GM12878 (cell line): ENCODE measurements around the gene PRKCB.

ENCODE experiments used
- DPF2 ChIP-seq: fragments of 450-650 bp; IDR thresholded peaks from 2 replicates; pipeline ENCODE4 v1.6.1; 2017; ENCODE audit warnings: mild to moderate bottlenecking
- EZH2 ChIP-seq: IDR thresholded peaks from 2 replicates; pipeline ENCODE4 v1.6.1; 2012; ENCODE audit warnings: low read depth, mild to moderate bottlenecking, control low read depth, inconsistent platforms, low read length, borderline replicate concordance; ENCODE audit not compliant: control insufficient read depth
- GABPA ChIP-seq: IDR thresholded peaks from 2 replicates; pipeline ENCODE4 v1.6.1; 2014; ENCODE audit warnings: antibody characterized with exemption, low read depth, mild to moderate bottlenecking, inconsistent platforms
- MXI1 ChIP-seq: fragments of 150-350 bp; IDR thresholded peaks from 2 replicates; pipeline ENCODE4 v1.6.1; 2011; ENCODE audit warnings: low read depth, mild to moderate bottlenecking, inconsistent platforms, low read length, improper control_type of control experiment
- POLR2A ChIP-seq: IDR thresholded peaks from 2 replicates; pipeline ENCODE4 v1.6.1; 2011; ENCODE audit warnings: low read depth, mild to moderate bottlenecking, low read length
- RB1 ChIP-seq: fragments of 450-650 bp; formaldehyde crosslinking; IDR thresholded peaks from 2 replicates; pipeline ENCODE4 v1.6.1; 2017; ENCODE audit warnings: mild to moderate bottlenecking, borderline replicate concordance
- SMARCA5 ChIP-seq: fragments of 450-650 bp; IDR thresholded peaks from 2 replicates; pipeline ENCODE4 v1.6.1; 2017; ENCODE audit warnings: mild to moderate bottlenecking
- SP1 ChIP-seq: IDR thresholded peaks from one replicate; pipeline ENCODE4 v1.6.1; 2011; ENCODE audit warnings: low read depth, low read length
- TAF1 ChIP-seq: IDR thresholded peaks from 2 replicates; pipeline ENCODE4 v1.6.1; 2011; ENCODE audit warnings: mild to moderate bottlenecking, low read depth, low read length, borderline replicate concordance
- TF ChIP-seq, protein P1 (sequence below): fragments of 150-350 bp; IDR thresholded peaks from 2 replicates; pipeline ENCODE4 v1.6.1; 2016; ENCODE audit warnings: low read depth, low read length

DNA sequence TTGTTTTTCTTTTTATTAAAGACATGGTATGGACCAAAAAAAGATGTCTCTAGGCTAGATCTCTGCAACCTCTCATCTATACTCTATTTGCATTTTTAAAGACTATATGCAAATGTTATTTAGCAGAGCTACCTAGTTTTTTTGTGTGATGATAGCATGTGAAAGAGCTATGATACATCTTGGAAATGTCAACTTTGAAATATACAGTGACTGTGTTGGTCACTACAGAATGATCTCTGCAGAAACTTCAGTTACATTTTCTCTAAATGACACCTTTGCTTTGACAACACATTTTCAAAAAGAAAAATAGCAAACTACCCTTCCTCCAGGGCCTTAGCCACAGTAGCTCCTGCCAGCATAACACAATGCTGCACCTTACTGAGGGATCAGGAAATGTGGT, 86.6 kb downstream of the PRKCB start:
- TF ChIP-seq EZH2 (no peak), GABPA (no peak), MXI1 (no peak), POLR2A (no peak), TAF1 (no peak), RB1 (no peak), DPF2 (no peak), SP1 (no peak), SMARCA5 (no peak)
- TF ChIP-seq, protein P1, sequence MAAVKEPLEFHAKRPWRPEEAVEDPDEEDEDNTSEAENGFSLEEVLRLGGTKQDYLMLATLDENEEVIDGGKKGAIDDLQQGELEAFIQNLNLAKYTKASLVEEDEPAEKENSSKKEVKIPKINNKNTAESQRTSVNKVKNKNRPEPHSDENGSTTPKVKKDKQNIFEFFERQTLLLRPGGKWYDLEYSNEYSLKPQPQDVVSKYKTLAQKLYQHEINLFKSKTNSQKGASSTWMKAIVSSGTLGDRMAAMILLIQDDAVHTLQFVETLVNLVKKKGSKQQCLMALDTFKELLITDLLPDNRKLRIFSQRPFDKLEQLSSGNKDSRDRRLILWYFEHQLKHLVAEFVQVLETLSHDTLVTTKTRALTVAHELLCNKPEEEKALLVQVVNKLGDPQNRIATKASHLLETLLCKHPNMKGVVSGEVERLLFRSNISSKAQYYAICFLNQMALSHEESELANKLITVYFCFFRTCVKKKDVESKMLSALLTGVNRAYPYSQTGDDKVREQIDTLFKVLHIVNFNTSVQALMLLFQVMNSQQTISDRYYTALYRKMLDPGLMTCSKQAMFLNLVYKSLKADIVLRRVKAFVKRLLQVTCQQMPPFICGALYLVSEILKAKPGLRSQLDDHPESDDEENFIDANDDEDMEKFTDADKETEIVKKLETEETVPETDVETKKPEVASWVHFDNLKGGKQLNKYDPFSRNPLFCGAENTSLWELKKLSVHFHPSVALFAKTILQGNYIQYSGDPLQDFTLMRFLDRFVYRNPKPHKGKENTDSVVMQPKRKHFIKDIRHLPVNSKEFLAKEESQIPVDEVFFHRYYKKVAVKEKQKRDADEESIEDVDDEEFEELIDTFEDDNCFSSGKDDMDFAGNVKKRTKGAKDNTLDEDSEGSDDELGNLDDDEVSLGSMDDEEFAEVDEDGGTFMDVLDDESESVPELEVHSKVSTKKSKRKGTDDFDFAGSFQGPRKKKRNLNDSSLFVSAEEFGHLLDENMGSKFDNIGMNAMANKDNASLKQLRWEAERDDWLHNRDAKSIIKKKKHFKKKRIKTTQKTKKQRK: no peak
